ENCODE results near the gene SERP2. TPM values are rescaled to one million over a fixed set of nuclear protein-coding genes. Genes with fewer than 3 reads are reported as not detected.

Gene SERP2
- total RNA-seq, 4 donors from 2014 or later: 13.1 to 20.5 (median 15.7) TPM

GRCh38 chr13:44402899-44403445, 29.3 kb downstream of the SERP2 start:
- no peak for DNase-seq (ENCODE audit: low spot score in 2 of 2)
- no peaks in the 10 kb centered on the region for H3K9me3 ChIP-seq
- no peaks in the 10 kb centered on the region for H3K27me3 ChIP-seq
- H3K4me1 ChIP-seq: no peaks in the 10 kb centered on the region
- H3K36me3 ChIP-seq: no peaks in the 10 kb centered on the region
- WGBS, 2 donors: 82 to 86% methylated on average over 13 of the region's 13 CpGs
- H3K4me3 ChIP-seq: no peak overlapping the region
- H3K27ac ChIP-seq: no peak overlapping the region
- TF ChIP-seq POLR2A (IDR thresholded peaks at IDR 0.05): no peak
- TF ChIP-seq EP300 (IDR thresholded peaks at IDR 0.05): no peak
- no peak for TF ChIP-seq CTCF (IDR thresholded peaks at IDR 0.05)

GRCh38 chr13:44403461-44404056, 29.9 kb downstream of the SERP2 start:
- no peaks in the 10 kb centered on the region for H3K27me3 ChIP-seq
- H3K4me3 ChIP-seq: no peak overlapping the region
- TF ChIP-seq EP300 (IDR thresholded peaks at IDR 0.05): no peak
- no peak for TF ChIP-seq POLR2A (IDR thresholded peaks at IDR 0.05)
- TF ChIP-seq CTCF (IDR thresholded peaks at IDR 0.05): no peak
- no peaks in the 10 kb centered on the region for H3K36me3 ChIP-seq
- 53 to 59% methylated on average over 11 of the region's 11 CpGs for WGBS, 2 donors
- no peak for DNase-seq (ENCODE audit: low spot score in 2 of 2)
- no peaks in the 10 kb centered on the region for H3K9me3 ChIP-seq
- no peak overlapping the region for H3K27ac ChIP-seq
- H3K4me1 ChIP-seq: no peaks in the 10 kb centered on the region

- no peak overlapping the region for H3K4me3 ChIP-seq
- H3K27ac ChIP-seq: no peak overlapping the region
- no peaks in the 10 kb centered on the region for H3K4me1 ChIP-seq
- H3K9me3 ChIP-seq: no peaks in the 10 kb centered on the region
- no peaks in the 10 kb centered on the region for H3K27me3 ChIP-seq
- WGBS, 2 donors: 58 to 62% methylated on average over 15 of the region's 15 CpGs
- no peak for DNase-seq (ENCODE audit: low spot score in 2 of 2)
- TF ChIP-seq POLR2A (IDR thresholded peaks at IDR 0.05) (no peak), EP300 (IDR thresholded peaks at IDR 0.05) (no peak), CTCF (IDR thresholded peaks at IDR 0.05) (no peak)
- H3K36me3 ChIP-seq: no peaks in the 10 kb centered on the region
These were observed 30.9 kb downstream of the SERP2 start for GRCh38 chr13:44404261-44405132.

GRCh38 chr13:44406617-44407016, 33.0 kb downstream of the SERP2 start:
- no peak overlapping the region for H3K4me3 ChIP-seq
- no peaks in the 10 kb centered on the region for H3K4me1 ChIP-seq
- H3K9me3 ChIP-seq: no peaks in the 10 kb centered on the region
- no peak for TF ChIP-seq POLR2A (IDR thresholded peaks at IDR 0.05)
- TF ChIP-seq CTCF (IDR thresholded peaks at IDR 0.05): no peak
- no peak for TF ChIP-seq EP300 (IDR thresholded peaks at IDR 0.05)
- 78 to 79% methylated on average over 5 of the region's 5 CpGs for WGBS, 2 donors
- no peak for DNase-seq (ENCODE audit: low spot score in 2 of 2)
- H3K27ac ChIP-seq: no peak overlapping the region
- H3K27me3 ChIP-seq: no peaks in the 10 kb centered on the region
- no peaks in the 10 kb centered on the region for H3K36me3 ChIP-seq

GRCh38 chr13:44407379-44407778, 33.8 kb downstream of the SERP2 start:
- WGBS, 2 donors: 76 to 95% methylated on average over 3 of the region's 3 CpGs
- DNase-seq (ENCODE audit: low spot score in 2 of 2): no peak

More at GRCh38 chr13:44407379-44407778, 33.8 kb downstream of the SERP2 start:
- TF ChIP-seq CTCF (IDR thresholded peaks at IDR 0.05) (no peak), EP300 (IDR thresholded peaks at IDR 0.05) (no peak), POLR2A (IDR thresholded peaks at IDR 0.05) (no peak)
- no peak overlapping the region for H3K4me3 ChIP-seq
- H3K36me3 ChIP-seq: no peaks in the 10 kb centered on the region
- no peaks in the 10 kb centered on the region for H3K27me3 ChIP-seq
- no peaks in the 10 kb centered on the region for H3K9me3 ChIP-seq
- H3K27ac ChIP-seq: no peak overlapping the region
- H3K4me1 ChIP-seq: no peaks in the 10 kb centered on the region
